ENCODE measurements around the gene COL25A1.
"Not testable (repeated sequence)": the region's sequence is repeated elsewhere in the genome, so short reads cannot be mapped to it uniquely, and the experiment has no call there.

The COL25A1 gene

GRCh38 chr4:109005523-109005922 lies 296.9 kb downstream of the COL25A1 start:
- DNase-seq, result no peak

GRCh38 chr4:109004418-109004817 lies 298.0 kb downstream of the COL25A1 start:
- no peak for DNase-seq

- DNase-seq, result no peak
Observed at GRCh38 chr4:109003964-109004363, 298.5 kb downstream of the COL25A1 start.

- no peak for DNase-seq
Observed at GRCh38 chr4:108991551-108992328, 310.7 kb downstream of the COL25A1 start.

GRCh38 chr4:108988464-108989195 lies 313.8 kb downstream of the COL25A1 start:
- DNase-seq, result no peak

- DNase-seq, result not testable (repeated sequence)
Observed at GRCh38 chr4:108984495-108984894, 318.0 kb downstream of the COL25A1 start.

- DNase-seq, result no peak
Observed at GRCh38 chr4:108982402-108983185, 319.9 kb downstream of the COL25A1 start.

GRCh38 chr4:108980455-108981239 lies 321.8 kb downstream of the COL25A1 start:
- DNase-seq, result peak; percentile 15

GRCh38 chr4:108979759-108980158 lies 322.7 kb downstream of the COL25A1 start:
- no peak for DNase-seq

- no peak for DNase-seq
Observed at GRCh38 chr4:108978066-108978465, 324.4 kb downstream of the COL25A1 start.

GRCh38 chr4:108972613-108973283 lies 329.7 kb downstream of the COL25A1 start:
- peak; percentile 79 for DNase-seq

- no peak for DNase-seq
Observed at GRCh38 chr4:108971473-108971872, 331.0 kb downstream of the COL25A1 start.

- DNase-seq, result no peak
Observed at GRCh38 chr4:108965472-108966076, 336.9 kb downstream of the COL25A1 start.

GRCh38 chr4:108965016-108965415 lies 337.4 kb downstream of the COL25A1 start:
- no peak for DNase-seq

GRCh38 chr4:108963910-108964309 lies 338.5 kb downstream of the COL25A1 start:
- DNase-seq, result no peak

- no peak for DNase-seq
Observed at GRCh38 chr4:108959491-108959890, 343.0 kb downstream of the COL25A1 start.

- no peak for DNase-seq
Observed at GRCh38 chr4:108954880-108955279, 347.6 kb downstream of the COL25A1 start.

GRCh38 chr4:108953941-108954340 lies 348.5 kb downstream of the COL25A1 start:
- DNase-seq, result no peak

GRCh38 chr4:108950158-108950915 lies 352.1 kb downstream of the COL25A1 start:
- no peak for DNase-seq

- no peak for DNase-seq
Observed at GRCh38 chr4:108947526-108947925, 354.9 kb downstream of the COL25A1 start.

- DNase-seq, result no peak
Observed at GRCh38 chr4:108946237-108946636, 356.2 kb downstream of the COL25A1 start.
